HepG2 (cell line): Measurements from ENCODE around the gene SRRM1. TPM values are rescaled to one million over a fixed set of nuclear protein-coding genes. Genes with fewer than 3 reads are reported as not detected.

ENCODE experiments used
- ATAC-seq: fragments of 200-7000 bp; cut with Tn5 transposase; 3 replicates; pipeline ENCODE4 v1.9.1; 2020; ENCODE audit warnings: mild to moderate bottlenecking, moderate library complexity
- BruUV-seq: library from RNA; stranded (reverse); fragments of 400-500 nt; replicated peaks from 2 replicates; lab custom pipeline; 2021; lab: Mats Ljungman, UMichigan
- CTCF ChIA-PET: fragments of 300-600 bp; formaldehyde crosslinking; extraction: SDS; loops from one replicate; lab custom pipeline; 2021; ENCODE audit warnings: low total read pairs, inconsistent platforms, low intra/inter-chr PET ratio; lab: Yijun Ruan, JAX
- POLR2A ChIA-PET: fragments of 350-600 bp; sonication (Branson Sonifier 250); formaldehyde crosslinking; loops from one replicate; lab custom pipeline; 2020; ENCODE audit warnings: antibody characterized with exemption, inconsistent platforms; lab: Yijun Ruan, JAX
- DNase-seq: peaks from one replicate; pipeline ENCODE4 v3.0.0-alpha.2; 2015; ENCODE audit warnings: low spot score
- FAIRE-seq: peaks from 3 replicates; lab custom pipeline; 2011; peaks lifted over from hg19 to GRCh38; lab: Jason Lieb, UNC
- H2AFZ ChIP-seq: one replicate; pipeline ENCODE4 v1.6.1; 2011; ENCODE audit warnings: low read length, inconsistent platforms
- H3K27ac ChIP-seq: fragments of 300-600 bp; 3 replicates; pipeline ENCODE4 v1.8.0; 2011; ENCODE audit warnings: mixed run types, mild to moderate bottlenecking, mixed read lengths, low read length, inconsistent platforms; ENCODE audit not compliant: insufficient read depth; ENCODE audit errors: extremely low read length
- H3K27me3 ChIP-seq, 2 experiments: fragments of 200-600 bp in 1 of 2; 2 replicates in 1 of 2; 3 replicates in 1 of 2; pipeline versions ENCODE4 v1.6.0 to v1.8.0; 2011; ENCODE audit warnings: low read length in 2 of 2, mild to moderate bottlenecking in 2 of 2, moderate library complexity in 2 of 2, inconsistent platforms in 1 of 2; ENCODE audit not compliant: insufficient read depth in 2 of 2, control insufficient read depth in 1 of 2
- H3K36me3 ChIP-seq, 2 experiments: fragments of 200-600 bp in 1 of 2; replicated peaks in 1 of 2; 2 replicates in 1 of 2; 3 replicates in 1 of 2; pipeline versions ENCODE4 v1.5.1 to v1.8.0; 2011; ENCODE audit warnings: low read length in 2 of 2, inconsistent platforms in 1 of 2; ENCODE audit not compliant: insufficient read depth in 2 of 2, control insufficient read depth in 1 of 2
- H3K4me1 ChIP-seq: 2 replicates; pipeline ENCODE4 v1.5.1; 2012; ENCODE audit warnings: low read length, inconsistent platforms; ENCODE audit not compliant: insufficient read depth
- H3K4me2 ChIP-seq: 2 replicates; pipeline ENCODE4 v1.6.0; 2011; ENCODE audit warnings: low read depth, low read length, inconsistent platforms
- H3K4me3 ChIP-seq, 3 experiments: fragments of 200-600 bp in 1 of 3; sonication (generic), shearing (Covaris generic) in 1 of 3; replicated peaks in 1 of 3; 2 replicates each; pipeline ENCODE4 v1.5.1; 2011 to 2016; ENCODE audit warnings: low read length in 3 of 3, inconsistent platforms in 2 of 3, low read depth in 2 of 3, mild to moderate bottlenecking in 2 of 3, control low read depth in 1 of 3, mixed read lengths in 1 of 3; ENCODE audit not compliant: insufficient read depth in 1 of 3
- H3K79me2 ChIP-seq: one replicate; pipeline ENCODE4 v1.6.1; 2011; ENCODE audit warnings: low read length, inconsistent platforms; ENCODE audit not compliant: insufficient read depth
- H3K9ac ChIP-seq: 2 replicates; pipeline ENCODE4 v1.6.0; 2011; ENCODE audit warnings: mild to moderate bottlenecking, low read depth, low read length, inconsistent platforms; ENCODE audit not compliant: insufficient read depth
- H3K9me3 ChIP-seq: 2 replicates; pipeline ENCODE4 v1.5.1; 2012; ENCODE audit warnings: mild to moderate bottlenecking, low read length
- H4K20me1 ChIP-seq: 2 replicates; pipeline ENCODE4 v1.6.0; 2011; ENCODE audit warnings: inconsistent platforms, mild to moderate bottlenecking, low read length, moderate library complexity; ENCODE audit not compliant: insufficient read depth
- FOXK1 ChIP-seq: sonication (generic); formaldehyde crosslinking; IDR thresholded peaks from 2 replicates; pipeline ENCODE4 v1.4.0; 2020; ENCODE audit warnings: low read depth, missing genetic modification reagents, borderline replicate concordance
- MIER3 ChIP-seq: IDR thresholded peaks from 2 replicates; pipeline ENCODE4 v1.6.1; 2016; ENCODE audit warnings: missing compliant biosample characterization, borderline replicate concordance
- NR2F6 ChIP-seq, 2 experiments: IDR thresholded peaks; 2 replicates each; pipeline ENCODE4 v1.6.1; 2016; ENCODE audit warnings: antibody characterized with exemption in 1 of 2, mild to moderate bottlenecking in 1 of 2
- PAXIP1 ChIP-seq: sonication (generic); formaldehyde crosslinking; conservative IDR thresholded peaks from 2 replicates; pipeline ENCODE4 v1.4.0; 2020; ENCODE audit warnings: mild to moderate bottlenecking, missing genetic modification reagents, moderate library complexity
- POGK ChIP-seq: sonication (generic); formaldehyde crosslinking; conservative IDR thresholded peaks from 2 replicates; pipeline ENCODE4 v1.8.0; 2022; ENCODE audit warnings: mild to moderate bottlenecking, moderate library complexity, missing genetic modification reagents
- PRDM15 ChIP-seq: sonication (generic); formaldehyde crosslinking; IDR thresholded peaks from 2 replicates; pipeline ENCODE4 v1.4.0; 2020; ENCODE audit warnings: missing genetic modification reagents
- SMC3 ChIP-seq: IDR thresholded peaks from 2 replicates; pipeline ENCODE4 v1.6.1; 2011; ENCODE audit warnings: low read length, improper control_type of control experiment
- TAF1 ChIP-seq: sonication (generic); formaldehyde crosslinking; IDR thresholded peaks from 2 replicates; pipeline ENCODE4 v1.4.0; 2020; ENCODE audit warnings: missing genetic modification reagents
- ZFYVE20 ChIP-seq: sonication (generic); formaldehyde crosslinking; IDR thresholded peaks from 2 replicates; pipeline ENCODE4 v1.8.0; 2023; ENCODE audit warnings: low read depth, mild to moderate bottlenecking, moderate library complexity, missing genetic modification reagents, borderline replicate concordance
- ZNF138 ChIP-seq: sonication (generic); formaldehyde crosslinking; IDR thresholded peaks from 2 replicates; pipeline ENCODE4 v1.5.0; 2020; ENCODE audit warnings: mild to moderate bottlenecking, low read depth, missing genetic modification reagents
- ZNF543 ChIP-seq: sonication (generic); formaldehyde crosslinking; IDR thresholded peaks from 2 replicates; pipeline ENCODE4 v1.4.0; 2020; ENCODE audit warnings: mild to moderate bottlenecking, missing genetic modification reagents
- ZNF614 ChIP-seq: IDR thresholded peaks from 2 replicates; pipeline ENCODE4 v1.6.1; 2018; ENCODE audit warnings: missing biosample characterization, missing genetic modification reagents, inconsistent platforms, borderline replicate concordance
- ZSCAN20 ChIP-seq: sonication (generic); formaldehyde crosslinking; IDR thresholded peaks from 2 replicates; pipeline ENCODE4 v1.4.0; 2020; ENCODE audit warnings: missing genetic modification reagents, mild to moderate bottlenecking, borderline replicate concordance
- WGBS: methylation state at CpG from one replicate; pipeline ENCODE4 v1.1.6; 2017; ENCODE audit warnings: low lambda C conversion rate; 5-methylcytosine and 5-hydroxymethylcytosine counted together
- in situ Hi-C: cut with HindIII; loops from 2 replicates; pipeline ENCODE4 v1.10.0; 2017; ENCODE audit warnings: low pct_unique_long_range_greater_than_20kb; ENCODE audit not compliant: extremely low pct_ligation_motif_present
- intact Hi-C: fragments of 100-400 bp; cut with micrococcal nuclease; formaldehyde crosslinking; loops from one replicate; pipeline ENCODE4 v1.10.0; 2022; ENCODE audit not compliant: unreplicated experiment
- polyA plus RNA-seq, 8 experiments: library from polyadenylated mRNA; depleted of rRNA in 3 of 8; stranded (reverse) in 7 of 8; unstranded in 1 of 8; fragments of >200 nt; fragmentation: Illumina TruSeq in 4 of 8; extraction: Trizol in 4 of 8; gene quantifications; 2 replicates each; pipeline versions ENCODE4 v1.2.1 to v1.2.3, GENCODE V29; 2011 to 2016; ENCODE audit warnings: low read depth in 4 of 8, missing spikeins in 1 of 8, mixed read lengths in 1 of 8; ENCODE audit not compliant: insufficient read depth in 1 of 8
- total RNA-seq, 5 experiments: library from RNA; depleted of rRNA; stranded (reverse); fragments of >200 nt; fragmentation: Illumina TruSeq; extraction: Trizol; gene quantifications; 2 replicates each; pipeline ENCODE4 v1.2.3, GENCODE V29; 2016; ENCODE audit warnings: low read depth in 1 of 5

Gene SRRM1
- total and polyA plus RNA-seq, 2 of the 13 experiments (the other 11 are each of a cell fraction or from before 2014, with no cell fraction given): 31.6 to 44.5 TPM

- in situ Hi-C loops (no loop called here), intact Hi-C loops (no loop called here)
- Histone ChIP-seq H3K27me3 (peaks cover 0 to 2% of the 10 kb centered on the region in 2 experiments; a peak in 1 of 5 replicates), H3K4me1 (peaks cover 36% of the 10 kb centered on the region), H3K9ac (no peak overlapping the region), H3K79me2 (no peaks in the 10 kb centered on the region), H3K4me2 (no peak overlapping the region), H3K4me3 (no peak overlapping the region), H4K20me1 (no peaks in the 10 kb centered on the region), H3K9me3 (no peaks in the 10 kb centered on the region), H3K36me3 (no peaks in the 10 kb centered on the region), H2AFZ (no peak overlapping the region), H3K27ac (no peak overlapping the region)
- 24% methylated on average over 5 of the region's 5 CpGs for WGBS
- ATAC-seq: no peak
- ChIA-PET CTCF (no interaction called here), POLR2A (no interaction called here)
- DNase-seq: no peak
- no TSS peak for BruUV-seq
- FAIRE-seq: no peak
- TF ChIP-seq PAXIP1 (CRISPR knock-in tag) (no peak), ZNF138 (CRISPR knock-in tag) (no peak), TAF1 (CRISPR knock-in tag) (no peak), POGK (no peak), ZFYVE20 (CRISPR knock-in tag) (no peak), ZNF543 (CRISPR knock-in tag) (no peak), ZNF614 (no peak), FOXK1 (CRISPR knock-in tag) (no peak), MIER3 (CRISPR knock-in tag) (no peak), PRDM15 (no peak), NR2F6 (IDR thresholded peaks at IDR 0.05) (no peak), NR2F6 (CRISPR knock-in tag; IDR thresholded peaks at IDR 0.05) (no peak), ZSCAN20 (CRISPR knock-in tag) (no peak), SMC3 (no peak)
Observed at GRCh38 chr1:24621121-24621520, 22.0 kb upstream of the SRRM1 start.
